H7 (cell line): ENCODE results near the gene BHLHE23. TPM values are rescaled to one million over a fixed set of nuclear protein-coding genes. Genes with fewer than 3 reads are reported as not detected.

ENCODE experiments used
- DNase-seq: peaks from one replicate; pipeline ENCODE4 v3.0.0; 2012
- H3K27me3 ChIP-seq: 2 replicates; pipeline ENCODE4 v1.6.0; 2011; ENCODE audit warnings: mild to moderate bottlenecking, low read length; ENCODE audit not compliant: control insufficient read depth, insufficient read depth
- H3K36me3 ChIP-seq: replicated peaks from 2 replicates; pipeline ENCODE4 v1.5.1; 2011; ENCODE audit warnings: low read length; ENCODE audit not compliant: control insufficient read depth, insufficient read depth
- H3K4me3 ChIP-seq: 2 replicates; pipeline ENCODE4 v1.5.1; 2011; ENCODE audit warnings: low read depth, mild to moderate bottlenecking, control low read depth, low read length, moderate library complexity; ENCODE audit not compliant: insufficient read depth
- total RNA-seq: library from RNA; depleted of rRNA; stranded (reverse); fragments of >200 nt; shearing (Covaris generic); gene quantifications from 2 replicates; pipeline ENCODE4 v1.2.3, GENCODE V29; 2014

The BHLHE23 gene
- total RNA-seq, 1 experiment from 2014 or later: 2.1 TPM

DNA sequence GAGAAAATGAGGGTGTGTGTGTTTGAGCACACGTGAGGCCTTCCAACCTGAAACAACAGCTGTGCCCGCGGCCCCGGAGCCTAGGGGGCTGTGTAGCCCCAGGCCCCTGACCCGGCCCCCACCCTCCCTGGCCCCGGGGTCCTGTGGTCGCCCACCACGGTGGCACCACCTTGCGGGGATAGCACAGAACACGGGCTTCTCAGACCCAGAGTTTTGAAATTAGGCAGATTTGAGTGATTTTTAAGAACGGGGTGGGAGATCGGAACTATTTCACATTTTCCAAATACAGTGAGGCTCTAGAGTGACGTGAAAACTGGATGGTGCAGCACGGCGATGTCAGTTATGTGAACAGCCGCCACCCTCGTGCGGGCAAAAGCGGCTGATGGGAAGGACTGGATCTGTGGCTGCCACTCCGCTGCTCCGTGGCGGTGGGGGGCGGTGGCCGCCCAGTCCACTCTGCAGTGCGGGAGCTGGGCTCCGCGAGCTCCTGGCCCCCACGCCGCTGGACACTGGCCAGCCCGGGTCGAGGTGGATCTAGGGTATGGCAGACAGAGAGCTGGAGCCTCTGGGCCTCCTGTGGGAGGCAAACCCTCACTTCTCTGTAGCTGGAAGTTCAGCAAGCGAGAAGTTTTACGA, 17.3 kb upstream of the BHLHE23 start:
- no peak overlapping the region for H3K4me3 ChIP-seq
- no peaks in the 10 kb centered on the region; the same call in 1 of the 2 replicates for H3K27me3 ChIP-seq
- H3K36me3 ChIP-seq: no peaks in the 10 kb centered on the region
- DNase-seq: peak; percentile 51

DNA sequence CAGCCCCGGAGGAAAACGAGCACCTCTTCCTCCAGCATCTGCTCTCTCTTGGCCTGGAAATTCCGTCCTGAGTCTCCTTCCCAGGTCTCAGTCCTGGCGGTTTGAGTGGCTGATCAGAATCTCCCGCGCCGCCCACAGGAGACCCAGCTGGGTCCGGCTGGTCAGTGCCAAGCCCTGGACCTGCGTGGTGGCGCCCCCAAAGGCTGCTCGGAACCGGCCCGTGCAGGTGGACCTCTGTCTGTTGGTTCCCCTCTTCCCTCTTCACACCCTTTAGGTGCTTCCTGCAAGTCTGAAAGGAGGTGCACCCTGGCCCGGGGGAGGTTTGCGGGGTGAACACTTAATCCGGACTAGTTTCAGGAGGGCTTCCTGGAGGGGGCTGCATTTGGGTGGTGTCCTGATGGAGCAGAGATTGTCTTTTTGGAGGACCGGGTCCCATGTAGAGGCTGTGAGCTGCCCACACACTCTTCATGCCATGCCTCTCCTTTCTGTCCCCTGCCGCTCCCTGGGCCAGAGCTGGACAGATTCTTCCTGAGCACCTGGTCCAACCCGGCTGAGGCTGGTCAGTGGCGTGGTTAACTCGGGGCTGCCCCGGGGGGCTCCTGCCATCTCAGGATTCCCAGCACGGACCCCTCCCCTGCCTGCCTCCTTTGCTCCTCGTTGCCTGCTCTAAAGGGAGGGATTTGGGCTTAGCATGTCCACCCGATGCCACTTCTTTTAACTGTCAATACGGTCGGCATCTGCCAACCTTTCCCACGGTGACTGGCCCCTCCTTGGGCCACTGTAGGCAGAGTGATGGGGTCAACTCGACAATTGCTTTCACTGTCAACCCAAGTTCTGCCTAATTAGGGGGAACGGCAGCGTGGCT, 16.5 kb upstream of the BHLHE23 start:
- Histone ChIP-seq H3K36me3 (no peaks in the 10 kb centered on the region), H3K27me3 (no peaks in the 10 kb centered on the region; the same call in 1 of the 2 replicates)
- DNase-seq: peak; percentile 54

DNA sequence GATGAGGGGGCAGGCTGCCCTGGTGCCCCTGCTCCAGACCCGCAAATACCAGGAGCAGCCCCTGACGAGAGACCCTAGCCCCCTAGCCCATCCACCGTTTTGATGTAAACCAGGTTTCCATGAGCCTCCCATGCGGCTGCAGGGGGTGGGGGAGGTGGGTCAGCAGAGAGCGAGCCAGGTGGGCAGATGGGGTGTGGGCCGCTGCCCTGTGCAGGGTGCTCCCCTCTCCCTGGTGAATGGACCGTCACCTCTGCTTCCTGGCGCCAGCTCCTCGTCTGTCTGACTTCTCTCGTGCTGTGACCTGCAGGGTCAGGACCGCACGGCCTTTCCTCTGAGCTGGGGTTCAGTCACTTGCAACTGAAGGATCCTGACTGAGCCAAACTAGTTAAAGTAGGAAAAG, 15.7 kb upstream of the BHLHE23 start:
- no peaks in the 10 kb centered on the region for H3K36me3 ChIP-seq
- H3K4me3 ChIP-seq: no peak overlapping the region
- DNase-seq: peak; percentile 62
- no peaks in the 10 kb centered on the region; the same call in 1 of the 2 replicates for H3K27me3 ChIP-seq

More for the DNA sequence above, 16.5 kb upstream of the BHLHE23 start:
- H3K4me3 ChIP-seq: no peak overlapping the region

DNA sequence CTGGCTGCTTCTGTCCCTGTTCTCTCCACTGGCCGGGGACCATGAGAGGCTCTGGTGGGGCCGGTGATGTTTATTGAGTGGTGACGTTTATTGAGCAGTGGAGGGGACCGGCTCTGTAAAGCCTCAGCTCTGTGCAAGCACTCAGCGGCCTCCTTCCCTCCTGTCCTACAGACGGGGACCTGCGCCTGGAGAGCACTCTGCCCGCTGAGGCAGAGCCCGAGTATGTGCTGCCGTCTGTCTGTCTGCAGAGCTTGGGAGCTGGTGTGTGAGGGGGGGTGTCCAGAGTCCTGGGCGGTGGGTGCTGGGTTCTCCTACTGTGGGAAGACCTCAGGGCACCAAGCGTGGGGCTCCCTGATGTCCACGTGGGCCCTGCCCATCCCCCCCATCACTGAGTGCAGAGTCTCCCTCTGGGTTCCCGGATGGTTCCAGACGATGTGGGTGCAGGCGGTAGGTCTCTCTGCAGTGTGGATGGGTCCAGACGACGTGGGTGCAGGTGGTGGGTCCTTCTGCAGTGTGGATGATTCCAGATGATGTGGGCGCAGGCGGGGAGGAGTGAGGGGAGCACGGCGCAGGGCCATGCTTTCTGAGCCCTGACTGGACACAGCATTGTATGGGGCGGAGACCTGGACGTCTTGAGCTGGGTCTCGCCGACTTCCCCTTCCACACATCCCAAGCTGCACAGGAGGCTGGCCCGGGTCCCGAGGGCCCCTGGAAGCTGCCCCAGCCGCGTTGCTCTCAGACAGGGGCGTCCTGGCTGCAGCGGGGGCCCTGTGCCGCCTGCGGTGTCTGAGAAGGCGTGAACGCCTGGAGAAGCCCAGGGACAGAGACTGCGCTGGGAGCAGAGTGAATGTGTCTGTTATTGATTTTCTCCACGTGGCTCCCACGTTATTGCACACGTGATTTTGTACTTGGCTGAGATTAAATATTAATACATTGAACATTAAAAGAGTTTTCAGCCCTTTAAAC, 14.9 kb upstream of the BHLHE23 start:
- Histone ChIP-seq H3K36me3 (no peaks in the 10 kb centered on the region), H3K4me3 (no peak overlapping the region), H3K27me3 (no peaks in the 10 kb centered on the region; the same call in 1 of the 2 replicates)
- DNase-seq: peak; percentile 53

DNA sequence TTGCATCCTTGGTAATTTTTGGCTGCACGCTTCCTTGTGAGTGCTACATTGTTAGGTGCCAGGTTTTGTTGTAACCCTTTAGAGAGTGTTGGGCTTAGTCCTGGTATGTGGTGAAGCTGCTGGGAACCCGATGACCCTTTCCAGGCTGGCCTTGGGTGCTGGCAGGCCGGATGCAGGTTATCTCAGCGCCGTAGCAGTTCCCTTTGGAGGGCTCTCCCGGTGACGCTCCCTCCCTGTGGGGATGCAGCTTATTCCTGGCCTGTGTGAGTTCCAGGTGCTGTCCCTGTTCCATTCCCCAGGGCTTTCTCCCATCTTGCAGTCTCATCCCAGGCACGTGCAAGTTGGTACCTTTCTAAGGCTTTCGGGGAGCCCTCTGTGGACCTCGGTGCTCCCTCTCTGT, 13.9 kb upstream of the BHLHE23 start:
- Histone ChIP-seq H3K36me3 (no peaks in the 10 kb centered on the region), H3K4me3 (no peak overlapping the region), H3K27me3 (no peaks in the 10 kb centered on the region; the same call in 1 of the 2 replicates)
- DNase-seq: no peak

DNA sequence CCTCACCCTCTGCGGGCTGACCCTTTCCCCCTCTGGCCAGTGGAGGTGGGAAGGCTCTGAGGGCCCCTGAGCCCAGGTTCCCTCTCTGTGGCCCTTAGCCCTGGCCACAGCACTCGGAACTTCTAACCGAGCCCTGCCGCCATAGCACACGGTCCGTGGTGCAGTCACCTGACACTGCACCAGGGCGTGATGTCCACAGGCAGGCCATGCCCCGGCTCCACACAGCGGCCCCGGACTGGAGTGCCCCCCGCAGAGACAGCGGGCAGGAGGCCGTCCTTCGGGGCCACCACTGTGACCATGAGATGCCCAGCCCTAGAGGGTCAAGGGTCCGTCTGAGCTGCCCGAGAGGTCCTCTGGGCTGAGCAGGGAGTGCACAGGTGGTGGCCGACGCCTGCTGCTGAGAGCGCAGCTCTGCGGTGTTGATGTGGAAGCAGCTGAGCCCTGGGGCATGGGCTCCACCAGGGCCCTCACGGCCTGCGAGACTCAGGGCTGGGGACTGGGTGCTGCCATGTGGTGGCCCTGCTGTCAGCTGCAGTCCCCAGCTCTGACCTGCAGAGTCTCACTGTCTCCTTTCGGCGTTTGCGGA, 11.2 kb upstream of the BHLHE23 start:
- no peak overlapping the region for H3K4me3 ChIP-seq
- H3K36me3 ChIP-seq: no peaks in the 10 kb centered on the region
- H3K27me3 ChIP-seq: peaks cover 1% of the 10 kb centered on the region; the same call in 1 of the 2 replicates
- DNase-seq: peak; percentile 58

DNA sequence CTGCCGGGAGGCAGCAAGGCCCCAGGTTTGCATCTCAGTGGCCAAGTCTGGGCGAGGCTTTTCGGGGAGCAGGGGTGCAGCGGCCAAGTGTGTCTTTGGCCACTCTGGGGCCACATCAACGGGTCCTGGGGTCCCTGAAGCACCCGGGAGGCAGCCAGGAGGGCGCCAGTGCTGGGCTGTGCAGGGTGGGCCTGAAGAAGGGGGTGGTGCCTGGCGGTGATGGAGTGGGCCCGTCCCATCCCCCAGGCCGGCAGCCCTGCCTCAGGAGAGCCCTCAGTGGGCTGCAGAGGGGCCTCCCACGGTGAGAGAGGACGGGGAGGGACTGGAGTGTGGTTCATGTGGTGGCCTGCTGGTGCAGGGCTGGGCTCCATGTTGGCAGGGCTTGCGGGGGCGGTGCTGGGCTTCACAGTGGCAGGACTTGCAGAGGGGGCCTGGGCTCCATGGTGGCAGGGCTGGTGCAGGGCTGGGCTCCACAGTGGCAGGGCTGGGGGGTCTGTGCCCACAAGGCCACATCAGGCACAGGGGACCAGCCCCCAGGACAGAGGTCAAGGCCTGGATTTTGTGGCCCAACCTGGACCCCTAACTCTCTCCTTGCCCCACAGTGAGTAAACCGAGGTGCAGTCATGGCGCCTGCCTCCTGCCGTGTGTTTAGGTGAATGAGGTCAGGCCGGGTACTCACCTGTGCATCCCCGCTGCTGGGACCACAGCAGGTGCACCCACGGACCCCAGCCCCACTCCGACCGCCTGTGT, 10.5 kb upstream of the BHLHE23 start:
- Histone ChIP-seq H3K36me3 (no peaks in the 10 kb centered on the region), H3K27me3 (peaks cover 1% of the 10 kb centered on the region; the same call in 1 of the 2 replicates), H3K4me3 (no peak overlapping the region)
- peak; percentile 58 for DNase-seq

DNA sequence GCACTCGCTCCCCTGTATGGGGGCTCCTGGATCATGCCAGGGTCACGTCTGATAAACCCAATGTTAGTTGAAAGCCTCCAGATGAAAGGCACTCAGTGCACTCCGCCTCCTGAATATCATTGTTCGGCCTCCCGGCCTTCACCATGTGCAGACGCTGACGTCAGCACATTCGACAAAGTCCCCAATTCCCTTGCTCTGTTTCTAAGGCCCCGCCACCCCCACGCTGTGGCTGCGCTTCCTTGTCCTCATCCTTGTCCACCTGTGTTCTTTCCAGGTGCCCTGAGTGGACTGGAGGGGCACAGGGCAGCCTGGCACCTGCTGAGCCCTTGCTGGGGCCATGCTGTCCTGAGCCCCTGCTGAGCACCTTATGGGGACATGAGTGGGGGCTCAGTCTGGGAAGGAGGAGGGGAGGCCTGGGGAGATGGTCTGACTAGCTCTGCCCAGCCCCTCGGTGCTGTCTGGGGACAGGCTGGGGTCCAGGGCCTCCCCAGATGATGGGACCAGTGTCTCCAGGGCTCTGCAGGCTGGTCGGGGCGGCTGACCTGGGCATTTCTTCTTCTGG, 9.8 kb upstream of the BHLHE23 start:
- H3K4me3 ChIP-seq: no peak overlapping the region
- H3K27me3 ChIP-seq: peaks cover 1% of the 10 kb centered on the region; the same call in 1 of the 2 replicates
- H3K36me3 ChIP-seq: no peaks in the 10 kb centered on the region
- DNase-seq: peak; percentile 51

DNA sequence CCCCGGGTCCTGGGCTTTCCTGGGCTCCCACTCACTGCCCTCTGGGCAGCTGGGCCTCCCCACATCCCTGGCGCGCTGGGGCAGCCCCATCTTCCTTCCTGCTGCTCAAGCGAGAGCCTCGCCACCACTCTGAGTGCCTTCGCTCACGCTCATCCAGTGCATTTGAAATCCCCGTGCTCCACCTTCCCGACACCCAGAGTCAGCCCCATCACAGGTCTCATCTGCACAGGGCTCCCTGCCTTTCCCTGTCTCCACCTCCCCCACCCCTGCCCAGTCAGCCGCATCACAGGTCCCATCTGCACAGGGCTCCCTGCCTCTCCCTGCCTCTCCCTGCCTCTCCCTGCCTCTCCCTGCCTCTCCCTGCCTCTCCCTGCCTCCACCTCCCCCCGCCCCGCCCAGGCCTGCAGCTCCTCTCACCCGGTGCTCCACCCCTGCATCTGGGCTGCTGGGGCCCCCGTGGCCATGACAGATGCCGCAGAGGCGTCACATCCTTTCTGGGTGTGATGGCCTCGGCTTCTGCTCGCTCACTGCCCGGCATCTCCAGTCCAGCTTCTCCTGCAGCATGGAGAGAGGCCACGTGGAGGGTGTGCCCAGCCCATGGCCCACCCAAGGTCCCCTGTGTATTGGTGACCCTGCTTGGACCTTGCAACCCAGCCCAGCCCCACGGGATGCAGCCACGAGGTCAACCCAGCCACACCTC, 9.0 kb upstream of the BHLHE23 start:
- no peak for DNase-seq
- Histone ChIP-seq H3K4me3 (no peak overlapping the region), H3K27me3 (peaks cover 1% of the 10 kb centered on the region; the same call in 1 of the 2 replicates), H3K36me3 (no peaks in the 10 kb centered on the region)

DNA sequence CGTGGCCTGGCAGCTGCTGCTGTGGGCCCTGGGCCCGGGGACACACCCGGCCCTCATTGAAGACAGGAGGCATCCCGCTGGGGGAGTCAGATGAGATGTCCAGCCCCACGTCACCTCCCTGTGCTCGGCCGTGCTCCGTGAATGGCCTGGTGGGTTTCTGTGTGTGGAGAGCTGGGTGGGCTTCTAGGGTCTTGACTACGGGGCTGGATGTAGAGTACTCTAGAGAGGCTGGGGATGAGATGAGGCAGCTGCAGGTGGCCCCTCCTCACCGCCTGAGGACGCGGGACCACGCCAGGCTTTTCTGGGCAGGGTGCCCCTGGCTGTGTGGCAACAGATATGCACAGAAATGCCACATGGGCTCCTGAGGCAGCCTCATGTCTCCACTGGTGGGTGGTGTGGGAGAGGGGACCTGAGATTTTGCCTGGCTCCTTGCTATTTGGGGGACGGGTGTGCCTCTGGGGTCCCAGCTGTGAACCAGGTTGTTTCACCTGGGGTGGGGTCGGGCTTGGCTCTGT, 8.4 kb upstream of the BHLHE23 start:
- DNase-seq: no peak
- Histone ChIP-seq H3K36me3 (no peaks in the 10 kb centered on the region), H3K4me3 (no peak overlapping the region), H3K27me3 (peaks cover 1% of the 10 kb centered on the region; the same call in 1 of the 2 replicates)

DNA sequence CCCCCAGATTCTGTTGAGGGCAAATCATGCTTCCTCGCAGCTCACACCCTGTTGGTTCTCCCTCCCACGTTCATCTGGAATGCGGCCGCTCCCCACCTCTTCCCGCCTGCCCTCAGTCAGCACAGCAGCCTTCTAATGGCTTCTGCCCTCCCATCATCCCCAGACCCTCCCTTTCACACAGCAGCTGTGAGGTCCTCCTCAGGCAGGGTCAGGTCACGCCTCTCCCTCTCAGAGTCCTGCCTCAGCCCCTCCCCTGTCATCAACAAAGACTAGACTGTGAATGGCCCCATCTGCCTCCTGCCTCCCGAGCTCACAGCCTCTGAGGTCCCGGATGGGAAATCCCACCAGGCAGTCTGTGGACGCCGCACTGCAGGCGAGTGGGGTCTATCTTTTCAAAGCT, 7.9 kb upstream of the BHLHE23 start:
- H3K36me3 ChIP-seq: no peaks in the 10 kb centered on the region
- peak; percentile 95 for DNase-seq
- peaks cover 5% of the 10 kb centered on the region; the same call in 1 of the 2 replicates for H3K27me3 ChIP-seq
- no peak overlapping the region for H3K4me3 ChIP-seq

DNA sequence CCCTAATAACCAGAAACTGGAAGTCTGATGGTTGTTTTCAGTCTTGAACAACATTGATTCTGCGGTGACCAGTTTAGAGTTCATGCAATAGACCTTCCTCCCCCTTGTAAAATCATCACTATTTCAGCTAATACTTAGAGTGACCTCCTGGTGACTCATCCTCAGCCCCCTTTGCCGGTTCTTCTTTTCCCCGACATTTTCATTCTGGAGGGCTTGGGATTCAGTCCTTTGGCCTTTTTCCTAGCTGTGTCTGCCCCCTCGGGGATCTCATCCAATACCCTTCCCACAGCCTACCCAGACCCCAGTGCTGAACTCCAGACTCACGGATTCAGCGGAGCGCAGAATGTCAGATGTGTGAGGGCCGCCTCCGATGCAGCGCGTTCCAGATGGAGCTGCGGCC, 7.5 kb upstream of the BHLHE23 start:
- no peak for DNase-seq
- H3K4me3 ChIP-seq: no peak overlapping the region
- no peaks in the 10 kb centered on the region for H3K36me3 ChIP-seq
- peaks cover 8% of the 10 kb centered on the region; the same call in 1 of the 2 replicates for H3K27me3 ChIP-seq
